GM12874 (cell line): ENCODE data around the gene EPHB1.
A peak's percentile ranks its signal among the peaks of the same experiment; 100 is the strongest.

Experiments used
- CTCF ChIP-seq: IDR thresholded peaks from 2 replicates; pipeline ENCODE4 v1.5.1; 2011; ENCODE audit warnings: low read depth, mild to moderate bottlenecking, control low read depth, low read length, moderate library complexity; ENCODE audit not compliant: insufficient read depth

The EPHB1 gene

GRCh38 chr3:134885877-134886621, 91.0 kb downstream of the EPHB1 start:
- TF ChIP-seq CTCF, result peak; percentile 54

- no peak for TF ChIP-seq CTCF
Observed at GRCh38 chr3:134886991-134887390, 91.9 kb downstream of the EPHB1 start.

GRCh38 chr3:134887536-134887935, 92.5 kb downstream of the EPHB1 start:
- no peak for TF ChIP-seq CTCF

- TF ChIP-seq CTCF, result no peak
Observed at GRCh38 chr3:134892326-134892725, 97.3 kb downstream of the EPHB1 start.

GRCh38 chr3:134892761-134893160, 97.7 kb downstream of the EPHB1 start:
- no peak for TF ChIP-seq CTCF

GRCh38 chr3:134894533-134894932, 99.5 kb downstream of the EPHB1 start:
- no peak for TF ChIP-seq CTCF

GRCh38 chr3:134895181-134895580, 100.1 kb downstream of the EPHB1 start:
- TF ChIP-seq CTCF, result no peak
